GM19043 (cell line): ENCODE results near the gene ABCC11.
A peak's percentile ranks its signal among the peaks of the same experiment; 100 is the strongest.
"Not testable (repeated sequence)": the region's sequence is repeated elsewhere in the genome, so short reads cannot be mapped to it uniquely, and the experiment has no call there.

Experiments used
- ATAC-seq: cut with Tn5 transposase; IDR thresholded peaks from one replicate; pipeline ENCODE4 v1.9.1; 2021; ENCODE audit warnings: low read depth; ENCODE audit not compliant: unreplicated experiment

The ABCC11 gene

GRCh38 chr16:48204825-48205151 lies 42.6 kb downstream of the ABCC11 start:
- ATAC-seq, result no peak

- no peak for ATAC-seq
Observed at GRCh38 chr16:48203974-48204824, 43.1 kb downstream of the ABCC11 start.

- ATAC-seq, result no peak
Observed at GRCh38 chr16:48201515-48202201, 45.7 kb downstream of the ABCC11 start.

- no peak for ATAC-seq
Observed at GRCh38 chr16:48197294-48197693, 50.0 kb downstream of the ABCC11 start.

GRCh38 chr16:48194828-48195556 lies 52.3 kb downstream of the ABCC11 start:
- ATAC-seq, result no peak

- ATAC-seq, result no peak
Observed at GRCh38 chr16:48193846-48194245, 53.5 kb downstream of the ABCC11 start.

GRCh38 chr16:48188449-48189102 lies 58.8 kb downstream of the ABCC11 start:
- peak; percentile 95 for ATAC-seq

- ATAC-seq, result no peak
Observed at GRCh38 chr16:48187779-48188178, 59.6 kb downstream of the ABCC11 start.

- ATAC-seq, result no peak
Observed at GRCh38 chr16:48184681-48185080, 62.7 kb downstream of the ABCC11 start.

- ATAC-seq, result no peak
Observed at GRCh38 chr16:48182979-48183537, 64.3 kb downstream of the ABCC11 start.

GRCh38 chr16:48181746-48182520 lies 65.4 kb downstream of the ABCC11 start:
- ATAC-seq, result not testable (repeated sequence)

GRCh38 chr16:48180868-48181480 lies 66.4 kb downstream of the ABCC11 start:
- no peak for ATAC-seq

- no peak for ATAC-seq
Observed at GRCh38 chr16:48176635-48177408, 70.5 kb downstream of the ABCC11 start.

- no peak for ATAC-seq
Observed at GRCh38 chr16:48173889-48174288, 73.5 kb downstream of the ABCC11 start.

GRCh38 chr16:48172682-48173081 lies 74.7 kb downstream of the ABCC11 start:
- ATAC-seq, result no peak

GRCh38 chr16:48169896-48170295 lies 77.4 kb downstream of the ABCC11 start:
- ATAC-seq, result no peak

- no peak for ATAC-seq
Observed at GRCh38 chr16:48168075-48168474, 79.3 kb downstream of the ABCC11 start.

GRCh38 chr16:48166617-48167016 lies 80.7 kb downstream of the ABCC11 start:
- not testable (repeated sequence) for ATAC-seq
